ENCODE results near the gene FADS1.

GRCh38 chr11:61777234-61778090 lies 39.3 kb downstream of the FADS1 start:
- no peak for TF ChIP-seq CTCF (conservative IDR thresholded peaks at IDR 0.05; ENCODE audit: low read depth in 2 of 2)
- TF ChIP-seq, protein P1, sequence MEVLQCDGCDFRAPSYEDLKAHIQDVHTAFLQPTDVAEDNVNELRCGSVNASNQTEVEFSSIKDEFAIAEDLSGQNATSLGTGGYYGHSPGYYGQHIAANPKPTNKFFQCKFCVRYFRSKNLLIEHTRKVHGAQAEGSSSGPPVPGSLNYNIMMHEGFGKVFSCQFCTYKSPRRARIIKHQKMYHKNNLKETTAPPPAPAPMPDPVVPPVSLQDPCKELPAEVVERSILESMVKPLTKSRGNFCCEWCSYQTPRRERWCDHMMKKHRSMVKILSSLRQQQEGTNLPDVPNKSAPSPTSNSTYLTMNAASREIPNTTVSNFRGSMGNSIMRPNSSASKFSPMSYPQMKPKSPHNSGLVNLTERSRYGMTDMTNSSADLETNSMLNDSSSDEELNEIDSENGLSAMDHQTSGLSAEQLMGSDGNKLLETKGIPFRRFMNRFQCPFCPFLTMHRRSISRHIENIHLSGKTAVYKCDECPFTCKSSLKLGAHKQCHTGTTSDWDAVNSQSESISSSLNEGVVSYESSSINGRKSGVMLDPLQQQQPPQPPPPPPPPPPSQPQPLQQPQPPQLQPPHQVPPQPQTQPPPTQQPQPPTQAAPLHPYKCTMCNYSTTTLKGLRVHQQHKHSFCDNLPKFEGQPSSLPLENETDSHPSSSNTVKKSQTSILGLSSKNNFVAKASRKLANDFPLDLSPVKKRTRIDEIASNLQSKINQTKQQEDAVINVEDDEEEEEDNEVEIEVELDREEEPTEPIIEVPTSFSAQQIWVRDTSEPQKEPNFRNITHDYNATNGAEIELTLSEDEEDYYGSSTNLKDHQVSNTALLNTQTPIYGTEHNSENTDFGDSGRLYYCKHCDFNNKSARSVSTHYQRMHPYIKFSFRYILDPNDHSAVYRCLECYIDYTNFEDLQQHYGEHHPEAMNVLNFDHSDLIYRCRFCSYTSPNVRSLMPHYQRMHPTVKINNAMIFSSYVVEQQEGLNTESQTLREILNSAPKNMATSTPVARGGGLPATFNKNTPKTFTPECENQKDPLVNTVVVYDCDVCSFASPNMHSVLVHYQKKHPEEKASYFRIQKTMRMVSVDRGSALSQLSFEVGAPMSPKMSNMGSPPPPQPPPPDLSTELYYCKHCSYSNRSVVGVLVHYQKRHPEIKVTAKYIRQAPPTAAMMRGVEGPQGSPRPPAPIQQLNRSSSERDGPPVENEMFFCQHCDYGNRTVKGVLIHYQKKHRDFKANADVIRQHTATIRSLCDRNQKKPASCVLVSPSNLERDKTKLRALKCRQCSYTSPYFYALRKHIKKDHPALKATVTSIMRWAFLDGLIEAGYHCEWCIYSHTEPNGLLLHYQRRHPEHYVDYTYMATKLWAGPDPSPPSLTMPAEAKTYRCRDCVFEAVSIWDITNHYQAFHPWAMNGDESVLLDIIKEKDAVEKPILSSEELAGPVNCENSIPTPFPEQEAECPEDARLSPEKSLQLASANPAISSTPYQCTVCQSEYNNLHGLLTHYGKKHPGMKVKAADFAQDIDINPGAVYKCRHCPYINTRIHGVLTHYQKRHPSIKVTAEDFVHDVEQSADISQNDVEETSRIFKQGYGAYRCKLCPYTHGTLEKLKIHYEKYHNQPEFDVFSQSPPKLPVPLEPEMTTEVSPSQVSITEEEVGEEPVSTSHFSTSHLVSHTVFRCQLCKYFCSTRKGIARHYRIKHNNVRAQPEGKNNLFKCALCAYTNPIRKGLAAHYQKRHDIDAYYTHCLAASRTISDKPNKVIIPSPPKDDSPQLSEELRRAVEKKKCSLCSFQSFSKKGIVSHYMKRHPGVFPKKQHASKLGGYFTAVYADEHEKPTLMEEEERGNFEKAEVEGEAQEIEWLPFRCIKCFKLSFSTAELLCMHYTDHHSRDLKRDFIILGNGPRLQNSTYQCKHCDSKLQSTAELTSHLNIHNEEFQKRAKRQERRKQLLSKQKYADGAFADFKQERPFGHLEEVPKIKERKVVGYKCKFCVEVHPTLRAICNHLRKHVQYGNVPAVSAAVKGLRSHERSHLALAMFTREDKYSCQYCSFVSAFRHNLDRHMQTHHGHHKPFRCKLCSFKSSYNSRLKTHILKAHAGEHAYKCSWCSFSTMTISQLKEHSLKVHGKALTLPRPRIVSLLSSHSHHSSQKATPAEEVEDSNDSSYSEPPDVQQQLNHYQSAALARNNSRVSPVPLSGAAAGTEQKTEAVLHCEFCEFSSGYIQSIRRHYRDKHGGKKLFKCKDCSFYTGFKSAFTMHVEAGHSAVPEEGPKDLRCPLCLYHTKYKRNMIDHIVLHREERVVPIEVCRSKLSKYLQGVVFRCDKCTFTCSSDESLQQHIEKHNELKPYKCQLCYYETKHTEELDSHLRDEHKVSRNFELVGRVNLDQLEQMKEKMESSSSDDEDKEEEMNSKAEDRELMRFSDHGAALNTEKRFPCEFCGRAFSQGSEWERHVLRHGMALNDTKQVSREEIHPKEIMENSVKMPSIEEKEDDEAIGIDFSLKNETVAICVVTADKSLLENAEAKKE (CRISPR knock-in tag; IDR thresholded peaks at IDR 0.05): no peak
- no peak for TF ChIP-seq POLR2AphosphoS5 (IDR thresholded peaks at IDR 0.05; ENCODE audit: low read depth)
- TF ChIP-seq EZH2 (IDR thresholded peaks at IDR 0.05; ENCODE audit: low read depth, unreplicated experiment): no peak
- no peak for TF ChIP-seq EZH2phosphoT487 (IDR thresholded peaks at IDR 0.05; ENCODE audit: unreplicated experiment)
- TF ChIP-seq JUNB (IDR thresholded peaks at IDR 0.05; ENCODE audit: unreplicated experiment): no peak
- TF ChIP-seq, protein P2, sequence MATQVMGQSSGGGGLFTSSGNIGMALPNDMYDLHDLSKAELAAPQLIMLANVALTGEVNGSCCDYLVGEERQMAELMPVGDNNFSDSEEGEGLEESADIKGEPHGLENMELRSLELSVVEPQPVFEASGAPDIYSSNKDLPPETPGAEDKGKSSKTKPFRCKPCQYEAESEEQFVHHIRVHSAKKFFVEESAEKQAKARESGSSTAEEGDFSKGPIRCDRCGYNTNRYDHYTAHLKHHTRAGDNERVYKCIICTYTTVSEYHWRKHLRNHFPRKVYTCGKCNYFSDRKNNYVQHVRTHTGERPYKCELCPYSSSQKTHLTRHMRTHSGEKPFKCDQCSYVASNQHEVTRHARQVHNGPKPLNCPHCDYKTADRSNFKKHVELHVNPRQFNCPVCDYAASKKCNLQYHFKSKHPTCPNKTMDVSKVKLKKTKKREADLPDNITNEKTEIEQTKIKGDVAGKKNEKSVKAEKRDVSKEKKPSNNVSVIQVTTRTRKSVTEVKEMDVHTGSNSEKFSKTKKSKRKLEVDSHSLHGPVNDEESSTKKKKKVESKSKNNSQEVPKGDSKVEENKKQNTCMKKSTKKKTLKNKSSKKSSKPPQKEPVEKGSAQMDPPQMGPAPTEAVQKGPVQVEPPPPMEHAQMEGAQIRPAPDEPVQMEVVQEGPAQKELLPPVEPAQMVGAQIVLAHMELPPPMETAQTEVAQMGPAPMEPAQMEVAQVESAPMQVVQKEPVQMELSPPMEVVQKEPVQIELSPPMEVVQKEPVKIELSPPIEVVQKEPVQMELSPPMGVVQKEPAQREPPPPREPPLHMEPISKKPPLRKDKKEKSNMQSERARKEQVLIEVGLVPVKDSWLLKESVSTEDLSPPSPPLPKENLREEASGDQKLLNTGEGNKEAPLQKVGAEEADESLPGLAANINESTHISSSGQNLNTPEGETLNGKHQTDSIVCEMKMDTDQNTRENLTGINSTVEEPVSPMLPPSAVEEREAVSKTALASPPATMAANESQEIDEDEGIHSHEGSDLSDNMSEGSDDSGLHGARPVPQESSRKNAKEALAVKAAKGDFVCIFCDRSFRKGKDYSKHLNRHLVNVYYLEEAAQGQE (IDR thresholded peaks at IDR 0.05; ENCODE audit: unreplicated experiment): no peak
- TF ChIP-seq CREB1 (CRISPR knock-in tag; IDR thresholded peaks at IDR 0.05; ENCODE audit: low read depth): no peak
